GM23248 (cell line): Measurements from ENCODE around the gene EPB41L4B.

Experiments
- EZH2 ChIP-seq: fragments of 200-600 bp; sonication (generic); IDR thresholded peaks from 2 replicates; pipeline ENCODE4 v1.6.1; 2018; ENCODE audit warnings: antibody characterized with exemption, mild to moderate bottlenecking; ENCODE audit not compliant: insufficient read depth, poor library complexity, severe bottlenecking
- EZH2phosphoT487 ChIP-seq: fragments of 200-600 bp; sonication (generic); IDR thresholded peaks from 2 replicates; pipeline ENCODE4 v1.6.1; 2018; ENCODE audit warnings: antibody characterized with exemption, moderate library complexity, mild to moderate bottlenecking, low read depth; ENCODE audit not compliant: insufficient read depth

- TF ChIP-seq EZH2phosphoT487 (no peak), EZH2 (no peak)
These were observed 164.2 kb downstream of the EPB41L4B start for GRCh38 chr9:109156708-109157107.
